ENCODE measurements around the gene NAALADL2. TPM values are rescaled to one million over a fixed set of nuclear protein-coding genes. Genes with fewer than 3 reads are reported as not detected.

NAALADL2 gene
- total and polyA plus RNA-seq, 9 of the 15 experiments (the other 6 are each of a cell fraction or from before 2014, with no cell fraction given): 0.29 to 1.1 (median 0.79) TPM; not detected in 1

DNA sequence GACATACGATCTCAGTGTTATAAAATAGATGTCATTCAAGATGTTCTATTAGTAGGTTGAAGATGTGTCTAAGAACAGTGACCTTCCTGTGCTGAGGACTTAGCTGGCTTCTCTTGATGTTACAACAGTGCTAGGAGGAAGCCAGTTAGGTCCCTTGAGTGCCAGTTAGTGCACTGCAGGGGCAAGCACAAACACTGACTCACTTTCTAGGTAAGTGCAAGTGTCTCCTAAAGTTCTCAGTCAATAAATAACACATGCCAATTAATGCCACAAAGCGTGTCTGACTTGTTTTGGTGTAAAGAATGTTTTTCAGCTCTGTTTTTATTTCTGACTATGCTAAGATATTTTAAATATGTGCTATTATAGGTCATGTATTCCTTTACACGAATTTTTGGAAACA lies 211.8 kb downstream of the NAALADL2 start:
- no peak overlapping the region for H3K4me2 ChIP-seq (ENCODE audit: insufficient read depth, low read length)
- BruUV-seq (replicated peaks): no TSS peak
- H3K27ac ChIP-seq (ENCODE audit: extremely low read depth, low read depth, low read length): no peak overlapping the region
- DNase-seq (ENCODE audit: extremely low read depth in 1 of 4, low spot score in 3 of 4) (no peak), ATAC-seq (no peak), FAIRE-seq (no peak)
- CTCF ChIA-PET (ENCODE audit: low intra/inter-chr PET ratio): no interaction called here
- H2AFZ ChIP-seq (ENCODE audit: low read depth, low read length): no peak overlapping the region
- no peaks in the 10 kb centered on the region for H3K27me3 ChIP-seq (ENCODE audit: control insufficient read depth in 2 of 2, insufficient read depth in 2 of 2, low read length in 2 of 2)
- H3K4me1 ChIP-seq (replicated peaks in 1 of 2; ENCODE audit: control insufficient read depth in 2 of 2, insufficient read depth in 2 of 2, low read length in 2 of 2): no peaks in the 10 kb centered on the region
- no peaks in the 10 kb centered on the region for H3K79me2 ChIP-seq (ENCODE audit: control insufficient read depth, insufficient read depth, low read length)
- no peaks in the 10 kb centered on the region for H3K9me1 ChIP-seq (ENCODE audit: control insufficient read depth, insufficient read depth, low read length)
- no peak overlapping the region for H3K4me3 ChIP-seq
- H4K20me1 ChIP-seq (replicated peaks; ENCODE audit: control insufficient read depth, insufficient read depth, low read length): no peaks in the 10 kb centered on the region
- H3K9ac ChIP-seq (ENCODE audit: insufficient read depth in 1 of 2, low read depth in 2 of 2, low read length in 2 of 2): no peak overlapping the region
- no peaks in the 10 kb centered on the region for H3K36me3 ChIP-seq (ENCODE audit: control insufficient read depth, insufficient read depth, low read length)
- intact Hi-C loops (cut with micrococcal nuclease): no loop called here
- H3K9me3 ChIP-seq (replicated peaks; ENCODE audit: control insufficient read depth, insufficient read depth, low read depth, low read length): no peaks in the 10 kb centered on the region; the same call in 1 of the 2 replicates
- in situ Hi-C loops (cut with MboI): no loop called here
- WGBS (ENCODE audit: insufficient coverage, low coverage, missing lambda C conversion rate): 7% methylated on average over 3 of the region's 3 CpGs
- POLR2A ChIA-PET: no interaction called here
- TF ChIP-seq ZNF644 (tag; IDR thresholded peaks at IDR 0.05; ENCODE audit: low read depth) (no peak), MEF2D (tag; conservative IDR thresholded peaks at IDR 0.05; ENCODE audit: low read depth) (no peak), SMARCB1 (IDR thresholded peaks at IDR 0.05; ENCODE audit: insufficient read length, low read depth) (no peak), BHLHE40 (IDR thresholded peaks at IDR 0.05; ENCODE audit: low read length) (no peak), MXD1 (CRISPR knock-in tag; IDR thresholded peaks at IDR 0.05; ENCODE audit: borderline replicate concordance, poor library complexity, severe bottlenecking) (no peak), PTTG1 (tag; IDR thresholded peaks at IDR 0.05; ENCODE audit: low read depth) (no peak), KLF16 (IDR thresholded peaks at IDR 0.05) (no peak), KDM4B (IDR thresholded peaks at IDR 0.05; ENCODE audit: borderline replicate concordance in 2 of 2, low read depth in 1 of 2) (no peak), ATF3 (IDR thresholded peaks at IDR 0.05) (no peak), ATF3 (CRISPR knock-in tag; conservative IDR thresholded peaks at IDR 0.05) (no peak), MLLT1 (IDR thresholded peaks at IDR 0.05) (no peak), FOSL1 (tag; conservative IDR thresholded peaks at IDR 0.05) (no peak), MYNN (IDR thresholded peaks at IDR 0.05) (no peak), MYNN (CRISPR knock-in tag; IDR thresholded peaks at IDR 0.05) (no peak), ZKSCAN1 (IDR thresholded peaks at IDR 0.05; ENCODE audit: low read depth, low read length) (no peak), E2F5 (CRISPR knock-in tag; IDR thresholded peaks at IDR 0.05) (no peak), ZNF347 (CRISPR knock-in tag; IDR thresholded peaks at IDR 0.05; ENCODE audit: low read depth) (no peak)
- TF ChIP-seq, protein P1, sequence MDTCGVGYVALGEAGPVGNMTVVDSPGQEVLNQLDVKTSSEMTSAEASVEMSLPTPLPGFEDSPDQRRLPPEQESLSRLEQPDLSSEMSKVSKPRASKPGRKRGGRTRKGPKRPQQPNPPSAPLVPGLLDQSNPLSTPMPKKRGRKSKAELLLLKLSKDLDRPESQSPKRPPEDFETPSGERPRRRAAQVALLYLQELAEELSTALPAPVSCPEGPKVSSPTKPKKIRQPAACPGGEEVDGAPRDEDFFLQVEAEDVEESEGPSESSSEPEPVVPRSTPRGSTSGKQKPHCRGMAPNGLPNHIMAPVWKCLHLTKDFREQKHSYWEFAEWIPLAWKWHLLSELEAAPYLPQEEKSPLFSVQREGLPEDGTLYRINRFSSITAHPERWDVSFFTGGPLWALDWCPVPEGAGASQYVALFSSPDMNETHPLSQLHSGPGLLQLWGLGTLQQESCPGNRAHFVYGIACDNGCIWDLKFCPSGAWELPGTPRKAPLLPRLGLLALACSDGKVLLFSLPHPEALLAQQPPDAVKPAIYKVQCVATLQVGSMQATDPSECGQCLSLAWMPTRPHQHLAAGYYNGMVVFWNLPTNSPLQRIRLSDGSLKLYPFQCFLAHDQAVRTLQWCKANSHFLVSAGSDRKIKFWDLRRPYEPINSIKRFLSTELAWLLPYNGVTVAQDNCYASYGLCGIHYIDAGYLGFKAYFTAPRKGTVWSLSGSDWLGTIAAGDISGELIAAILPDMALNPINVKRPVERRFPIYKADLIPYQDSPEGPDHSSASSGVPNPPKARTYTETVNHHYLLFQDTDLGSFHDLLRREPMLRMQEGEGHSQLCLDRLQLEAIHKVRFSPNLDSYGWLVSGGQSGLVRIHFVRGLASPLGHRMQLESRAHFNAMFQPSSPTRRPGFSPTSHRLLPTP (IDR thresholded peaks at IDR 0.05; ENCODE audit: borderline replicate concordance, extremely low read depth, insufficient read length): no peak
